ENCODE data around the gene TNS1.

DNA sequence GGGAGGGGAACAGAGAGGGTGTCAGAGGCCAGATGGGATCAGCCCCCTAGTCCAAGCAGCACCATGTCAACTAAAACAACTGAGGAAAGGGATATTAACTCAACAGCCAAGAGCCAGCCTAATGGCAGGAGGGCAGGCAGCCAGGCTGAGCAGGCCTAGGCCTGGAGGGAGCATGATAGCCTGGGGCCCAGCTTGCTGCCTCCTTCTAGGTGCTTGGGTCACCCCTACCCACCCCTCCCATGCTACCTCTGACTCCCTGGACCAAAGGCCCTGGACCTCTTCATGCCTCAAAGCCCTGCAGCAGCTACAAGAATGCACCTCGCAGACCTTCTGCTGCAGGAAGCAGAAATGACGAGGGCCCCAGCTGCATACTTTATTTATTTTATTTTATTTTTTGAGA lies 22.1 kb upstream of the TNS1 start:
- TF ChIP-seq, protein P1, sequence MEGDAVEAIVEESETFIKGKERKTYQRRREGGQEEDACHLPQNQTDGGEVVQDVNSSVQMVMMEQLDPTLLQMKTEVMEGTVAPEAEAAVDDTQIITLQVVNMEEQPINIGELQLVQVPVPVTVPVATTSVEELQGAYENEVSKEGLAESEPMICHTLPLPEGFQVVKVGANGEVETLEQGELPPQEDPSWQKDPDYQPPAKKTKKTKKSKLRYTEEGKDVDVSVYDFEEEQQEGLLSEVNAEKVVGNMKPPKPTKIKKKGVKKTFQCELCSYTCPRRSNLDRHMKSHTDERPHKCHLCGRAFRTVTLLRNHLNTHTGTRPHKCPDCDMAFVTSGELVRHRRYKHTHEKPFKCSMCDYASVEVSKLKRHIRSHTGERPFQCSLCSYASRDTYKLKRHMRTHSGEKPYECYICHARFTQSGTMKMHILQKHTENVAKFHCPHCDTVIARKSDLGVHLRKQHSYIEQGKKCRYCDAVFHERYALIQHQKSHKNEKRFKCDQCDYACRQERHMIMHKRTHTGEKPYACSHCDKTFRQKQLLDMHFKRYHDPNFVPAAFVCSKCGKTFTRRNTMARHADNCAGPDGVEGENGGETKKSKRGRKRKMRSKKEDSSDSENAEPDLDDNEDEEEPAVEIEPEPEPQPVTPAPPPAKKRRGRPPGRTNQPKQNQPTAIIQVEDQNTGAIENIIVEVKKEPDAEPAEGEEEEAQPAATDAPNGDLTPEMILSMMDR (IDR thresholded peaks at IDR 0.05), result no peak
- no peak for TF ChIP-seq POLR2A (IDR thresholded peaks at IDR 0.05)

Measured in lower leg skin (tissue), 3 donors.